Fibroblast of villous mesenchyme (primary cell): ENCODE data around the gene AKR1C1. TPM values are rescaled to one million over a fixed set of nuclear protein-coding genes. Genes with fewer than 3 reads are reported as not detected.
"Not testable (repeated sequence)": the region's sequence is repeated elsewhere in the genome, so short reads cannot be mapped to it uniquely, and the experiment has no call there.

Source experiments
- DNase-seq: peaks from one replicate; pipeline ENCODE4 v3.0.0-alpha.2; 2010; ENCODE audit warnings: low read depth
- H3K4me3 ChIP-seq: 2 replicates; pipeline ENCODE4 v1.5.1; 2011; ENCODE audit warnings: low read depth, mild to moderate bottlenecking, low read length
- total RNA-seq: library from RNA; depleted of rRNA; stranded (reverse); fragments of >200 nt; gene quantifications from 2 replicates; pipeline ENCODE4 v1.2.3, GENCODE V29; 2012
- TF ChIP-seq, protein P1 (sequence below): IDR thresholded peaks from 2 replicates; pipeline ENCODE4 v1.5.1; 2012; ENCODE audit warnings: low read depth, mild to moderate bottlenecking, low read length; ENCODE audit not compliant: insufficient read depth

Gene AKR1C1
- 6.0 and 8.4 TPM in 2 replicates for total RNA-seq

GRCh38 chr10:4962876-4963814 lies at the start of gene AKR1C1:
Gene AKR1C1 (plus strand): TSS chr10:4963415. CDS start chr10:4963445, 30 bp downstream.
- not testable (repeated sequence) for DNase-seq
- peak within 1 kb of the TSS; percentile 33 for H3K4me3 ChIP-seq

DNA sequence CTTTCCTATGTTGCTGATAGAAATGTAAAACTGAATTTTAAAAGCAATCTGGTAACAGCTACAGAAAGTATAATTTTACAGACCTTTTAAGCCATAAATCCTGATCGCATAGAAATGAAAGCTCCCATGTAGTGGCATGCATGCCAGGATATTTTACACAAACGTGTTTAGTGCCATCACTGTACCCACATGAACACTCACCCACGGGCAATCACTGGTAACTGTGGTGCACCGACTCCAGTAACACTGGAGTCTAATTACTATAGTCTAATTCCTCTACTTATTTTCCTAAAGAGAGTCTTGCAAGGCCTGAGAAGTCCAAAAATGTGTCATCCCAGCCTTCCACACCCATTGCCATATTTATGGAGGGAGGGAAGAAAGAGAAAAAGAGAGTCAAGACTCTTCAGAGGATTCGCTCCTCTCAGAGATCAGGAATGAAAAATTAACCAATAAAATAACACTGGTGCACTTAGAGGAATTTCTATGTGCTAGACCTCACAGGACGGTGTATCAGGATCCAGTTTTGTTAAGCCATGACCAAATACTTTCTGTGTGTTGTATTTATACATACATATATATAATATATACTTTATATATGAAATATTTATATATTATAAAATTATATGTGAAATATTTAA lies 48.9 kb upstream of the AKR1C1 start:
- no peak for DNase-seq
- TF ChIP-seq, protein P1, sequence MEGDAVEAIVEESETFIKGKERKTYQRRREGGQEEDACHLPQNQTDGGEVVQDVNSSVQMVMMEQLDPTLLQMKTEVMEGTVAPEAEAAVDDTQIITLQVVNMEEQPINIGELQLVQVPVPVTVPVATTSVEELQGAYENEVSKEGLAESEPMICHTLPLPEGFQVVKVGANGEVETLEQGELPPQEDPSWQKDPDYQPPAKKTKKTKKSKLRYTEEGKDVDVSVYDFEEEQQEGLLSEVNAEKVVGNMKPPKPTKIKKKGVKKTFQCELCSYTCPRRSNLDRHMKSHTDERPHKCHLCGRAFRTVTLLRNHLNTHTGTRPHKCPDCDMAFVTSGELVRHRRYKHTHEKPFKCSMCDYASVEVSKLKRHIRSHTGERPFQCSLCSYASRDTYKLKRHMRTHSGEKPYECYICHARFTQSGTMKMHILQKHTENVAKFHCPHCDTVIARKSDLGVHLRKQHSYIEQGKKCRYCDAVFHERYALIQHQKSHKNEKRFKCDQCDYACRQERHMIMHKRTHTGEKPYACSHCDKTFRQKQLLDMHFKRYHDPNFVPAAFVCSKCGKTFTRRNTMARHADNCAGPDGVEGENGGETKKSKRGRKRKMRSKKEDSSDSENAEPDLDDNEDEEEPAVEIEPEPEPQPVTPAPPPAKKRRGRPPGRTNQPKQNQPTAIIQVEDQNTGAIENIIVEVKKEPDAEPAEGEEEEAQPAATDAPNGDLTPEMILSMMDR, result no peak
- H3K4me3 ChIP-seq, result no peak overlapping the region

DNA sequence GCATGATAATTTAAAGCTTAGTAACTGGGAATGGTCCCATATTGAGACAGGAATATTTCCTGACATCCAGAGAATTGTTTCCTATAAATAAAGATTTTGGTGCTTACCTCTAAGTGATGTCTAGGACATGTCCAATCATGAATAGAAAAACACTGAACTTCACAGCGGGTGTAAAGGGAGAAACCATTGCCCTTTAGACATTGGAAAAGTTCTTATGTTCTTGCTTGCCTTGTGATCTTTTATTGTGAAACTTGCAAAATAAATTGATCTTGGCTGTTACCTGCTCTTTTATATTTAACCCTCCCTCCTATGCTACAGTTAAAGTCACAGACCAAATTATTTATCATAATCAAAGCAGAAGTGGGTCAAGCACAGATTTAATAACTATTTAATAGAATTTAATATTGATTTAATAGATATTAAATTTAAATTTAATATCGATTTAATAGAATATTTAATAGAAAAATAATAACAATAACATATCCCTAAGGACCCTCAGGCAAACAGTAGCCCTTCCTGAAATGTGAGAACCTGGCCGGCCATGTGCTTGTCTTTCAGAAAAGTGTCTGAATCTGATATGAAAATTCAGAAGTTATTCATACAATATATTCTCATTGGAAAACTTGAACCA lies 47.0 kb upstream of the AKR1C1 start:
- H3K4me3 ChIP-seq, result no peak overlapping the region
- no peak for DNase-seq
- TF ChIP-seq, protein P1, result no peak

DNA sequence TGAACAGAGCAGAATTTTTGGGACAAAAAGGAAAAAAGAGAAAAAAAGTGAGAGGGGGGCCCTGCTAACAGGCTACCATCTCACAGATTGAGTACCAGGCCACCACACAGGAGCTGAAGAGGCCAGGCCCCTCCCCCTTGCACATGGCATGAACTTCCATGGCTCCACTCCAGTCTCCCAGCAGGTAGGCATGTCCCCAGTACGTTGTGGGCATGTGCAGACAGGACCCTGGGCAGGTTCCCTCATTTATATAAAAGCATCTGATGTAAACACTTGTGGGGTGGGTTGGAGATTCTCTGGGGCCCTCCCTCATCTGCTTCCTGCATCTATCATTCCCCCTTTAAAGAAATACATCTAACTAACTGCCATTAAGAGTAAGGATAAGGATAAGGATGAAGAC lies 45.0 kb upstream of the AKR1C1 start:
- TF ChIP-seq, protein P1, result no peak
- DNase-seq, result no peak
- H3K4me3 ChIP-seq, result no peak overlapping the region

DNA sequence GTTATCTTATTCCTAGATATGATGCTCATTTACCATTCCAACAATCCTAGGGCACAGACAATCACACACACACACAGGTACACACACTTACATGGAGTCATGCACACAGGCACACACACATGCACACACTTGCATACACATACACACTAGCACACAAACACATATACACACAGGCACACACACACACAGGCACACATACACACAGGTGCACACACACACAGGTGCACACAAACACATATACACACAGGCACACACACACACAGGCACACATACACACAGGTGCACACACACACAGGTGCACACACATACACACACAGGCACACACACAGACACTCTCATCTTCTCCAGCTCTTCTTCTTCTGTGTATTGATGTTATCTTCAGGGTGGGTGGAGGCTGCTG lies 38.7 kb upstream of the AKR1C1 start:
- H3K4me3 ChIP-seq, DNase-seq: not testable (repeated sequence)

DNA sequence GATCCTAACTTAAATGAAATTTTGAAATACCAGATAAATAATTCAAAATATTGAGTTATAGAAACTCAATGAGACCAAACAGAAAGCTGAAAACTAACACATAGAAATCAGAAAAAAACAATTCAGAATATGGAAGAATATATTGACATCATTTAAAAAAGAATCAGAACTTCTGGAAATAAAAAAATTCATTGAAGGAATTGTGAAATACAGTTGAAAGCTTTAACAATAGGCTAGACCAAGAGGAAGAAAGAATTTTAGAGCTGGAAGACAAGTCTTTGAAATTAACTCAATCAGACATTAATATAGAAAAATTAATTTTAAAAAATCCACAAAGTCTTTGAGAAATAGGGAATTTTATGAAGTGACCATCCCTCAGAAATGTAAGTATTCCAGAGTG lies 36.8 kb upstream of the AKR1C1 start:
- TF ChIP-seq, protein P1, result no peak
- no peak for DNase-seq
- H3K4me3 ChIP-seq, result no peak overlapping the region

GRCh38 chr10:4931587-4931986 lies 31.6 kb upstream of the AKR1C1 start:
- DNase-seq, result no peak
- TF ChIP-seq, protein P1, result no peak
- no peak overlapping the region for H3K4me3 ChIP-seq
